ENCODE measurements around the gene REN. TPM values are rescaled to one million over a fixed set of nuclear protein-coding genes. Genes with fewer than 3 reads are reported as not detected.

The REN gene
- total and polyA plus RNA-seq, 3 donors from 2014 or later = 2.2 TPM; not detected in 2

DNA sequence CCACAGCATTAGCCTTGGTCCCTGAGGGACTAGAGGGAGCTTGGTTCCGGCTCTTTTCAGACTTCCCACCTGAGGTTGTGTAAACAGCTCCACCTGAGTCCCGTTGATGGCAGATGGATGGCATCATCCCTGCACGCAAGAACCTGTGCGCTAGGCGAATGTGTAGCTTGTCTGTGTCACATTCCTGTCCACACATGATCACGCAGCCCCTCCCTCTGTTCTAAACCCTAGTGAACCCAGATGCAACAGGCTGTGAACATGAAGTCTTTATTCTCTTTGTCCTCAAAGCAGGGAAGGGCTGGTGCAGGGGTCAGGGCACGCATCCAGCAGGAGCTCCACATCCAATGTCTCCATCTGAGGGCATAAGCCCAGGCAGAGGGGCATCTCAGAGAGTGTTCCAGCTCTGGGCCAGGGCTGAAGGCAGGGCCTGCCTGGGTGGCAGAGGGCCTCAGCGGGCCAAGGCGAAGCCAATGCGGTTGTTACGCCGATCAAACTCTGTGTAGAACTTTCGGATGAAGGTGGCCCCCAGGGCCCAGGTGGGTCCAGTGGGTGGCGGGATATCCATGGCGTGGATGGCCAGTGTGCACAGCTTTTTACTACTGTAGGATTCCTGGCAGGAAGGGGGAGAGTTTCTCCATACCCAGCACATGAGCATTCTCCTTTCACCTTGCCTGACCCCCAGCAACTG is 11.4 kb downstream of the REN start:
- Histone ChIP-seq H3K27ac (no peak overlapping the region), H3K4me1 (peaks cover 17% of the 10 kb centered on the region), H3K9me3 (no peaks in the 10 kb centered on the region), H3K4me3 (no peak overlapping the region), H3K36me3 (ENCODE audit: low read depth, missing control alignments) (no peaks in the 10 kb centered on the region), H3K27me3 (no peaks in the 10 kb centered on the region)
- 94 to 97% methylated on average over 14 to 15 of the region's 15 CpGs for WGBS, 2 donors
- TF ChIP-seq, protein P1, sequence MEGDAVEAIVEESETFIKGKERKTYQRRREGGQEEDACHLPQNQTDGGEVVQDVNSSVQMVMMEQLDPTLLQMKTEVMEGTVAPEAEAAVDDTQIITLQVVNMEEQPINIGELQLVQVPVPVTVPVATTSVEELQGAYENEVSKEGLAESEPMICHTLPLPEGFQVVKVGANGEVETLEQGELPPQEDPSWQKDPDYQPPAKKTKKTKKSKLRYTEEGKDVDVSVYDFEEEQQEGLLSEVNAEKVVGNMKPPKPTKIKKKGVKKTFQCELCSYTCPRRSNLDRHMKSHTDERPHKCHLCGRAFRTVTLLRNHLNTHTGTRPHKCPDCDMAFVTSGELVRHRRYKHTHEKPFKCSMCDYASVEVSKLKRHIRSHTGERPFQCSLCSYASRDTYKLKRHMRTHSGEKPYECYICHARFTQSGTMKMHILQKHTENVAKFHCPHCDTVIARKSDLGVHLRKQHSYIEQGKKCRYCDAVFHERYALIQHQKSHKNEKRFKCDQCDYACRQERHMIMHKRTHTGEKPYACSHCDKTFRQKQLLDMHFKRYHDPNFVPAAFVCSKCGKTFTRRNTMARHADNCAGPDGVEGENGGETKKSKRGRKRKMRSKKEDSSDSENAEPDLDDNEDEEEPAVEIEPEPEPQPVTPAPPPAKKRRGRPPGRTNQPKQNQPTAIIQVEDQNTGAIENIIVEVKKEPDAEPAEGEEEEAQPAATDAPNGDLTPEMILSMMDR (IDR thresholded peaks at IDR 0.05) = no peak
- no peak for TF ChIP-seq POLR2A (IDR thresholded peaks at IDR 0.05)
- no peak for DNase-seq
- intact Hi-C loops (cut with DNase I; ENCODE audit: low total_unique reads) = no loop called here

DNA sequence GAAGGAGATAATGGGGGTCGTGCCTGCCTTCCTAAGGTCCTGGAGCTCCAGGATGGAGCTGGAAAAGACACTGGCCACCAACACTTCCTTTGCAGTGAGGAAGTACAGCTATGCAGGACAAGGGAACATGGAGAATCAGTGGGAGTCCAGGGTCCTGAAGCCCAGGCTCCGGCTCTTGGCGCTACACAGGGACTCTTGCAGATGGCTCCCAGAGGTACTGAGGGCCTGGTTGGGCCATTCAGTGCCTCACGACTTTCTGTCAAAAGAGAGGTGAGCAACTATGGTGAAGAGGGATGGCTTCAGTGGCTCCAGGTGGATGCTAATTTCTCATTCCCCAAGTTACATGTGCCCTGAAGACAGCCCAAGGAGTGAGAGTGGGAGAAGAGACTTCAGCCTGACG is 12.5 kb downstream of the REN start:
- Histone ChIP-seq H3K4me1 (peaks cover 27% of the 10 kb centered on the region), H3K9me3 (no peaks in the 10 kb centered on the region), H3K27ac (no peak overlapping the region), H3K27me3 (no peaks in the 10 kb centered on the region), H3K36me3 (ENCODE audit: low read depth, missing control alignments) (no peaks in the 10 kb centered on the region), H3K4me3 (no peak overlapping the region)
- WGBS, 2 donors = 93 to 95% methylated on average over 5 of the region's 5 CpGs
- DNase-seq = no peak
- intact Hi-C loops (cut with DNase I; ENCODE audit: low total_unique reads) = no loop called here
- TF ChIP-seq, protein P1 (IDR thresholded peaks at IDR 0.05) = no peak
- no peak for TF ChIP-seq POLR2A (IDR thresholded peaks at IDR 0.05)

DNA sequence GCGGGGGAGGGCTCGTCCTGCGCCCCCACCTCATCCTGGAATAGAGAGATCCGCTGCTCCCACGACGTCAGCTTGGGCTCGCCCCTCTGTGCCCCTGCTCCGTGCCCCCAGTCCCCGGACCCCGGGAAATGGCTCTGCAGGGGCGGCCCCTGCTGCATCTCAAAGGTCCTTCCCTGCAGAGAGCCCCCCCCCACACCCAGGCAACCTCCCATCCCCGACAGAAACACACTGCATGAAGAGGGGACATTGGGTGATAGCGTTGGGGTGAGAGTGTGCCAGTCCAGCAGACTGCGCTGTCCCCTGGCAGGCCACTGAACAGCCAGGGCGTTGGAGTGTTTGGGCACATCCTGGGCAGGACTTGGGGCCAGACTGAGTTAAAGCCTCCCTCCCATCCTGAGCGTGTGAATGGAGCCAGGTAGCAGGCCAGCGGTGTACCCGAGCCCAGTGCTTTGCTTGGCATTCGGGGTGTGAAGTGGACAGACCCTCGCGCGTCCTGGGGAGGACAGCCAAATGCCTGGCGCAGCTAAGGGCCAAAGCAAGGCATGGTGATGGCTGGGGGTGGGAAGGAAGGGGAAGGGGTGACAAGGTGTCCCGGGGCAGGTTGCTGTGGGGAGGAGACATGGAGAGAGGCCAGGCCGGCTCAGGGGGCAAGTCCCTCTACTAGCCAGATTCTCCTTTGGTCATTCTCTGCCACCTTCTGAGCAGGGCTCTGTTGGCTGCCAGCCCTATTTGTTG is 13.7 kb downstream of the REN start:
- WGBS, 2 donors = 20 to 47% methylated on average over 10 to 24 of the region's 25 CpGs
- Histone ChIP-seq H3K27ac (peak overlapping the region; percentile 80 to 93), H3K27me3 (no peaks in the 10 kb centered on the region), H3K4me1 (peaks cover 37% of the 10 kb centered on the region), H3K36me3 (ENCODE audit: low read depth, missing control alignments) (no peaks in the 10 kb centered on the region), H3K4me3 (peak overlapping the region; percentile 69 to 92), H3K9me3 (no peaks in the 10 kb centered on the region)
- DNase-seq = peak; percentile 49
- intact Hi-C loops (cut with DNase I; ENCODE audit: low total_unique reads) = no loop called here
- TF ChIP-seq POLR2A (IDR thresholded peaks at IDR 0.05) = no peak
- TF ChIP-seq, protein P1 (IDR thresholded peaks at IDR 0.05) = no peak

DNA sequence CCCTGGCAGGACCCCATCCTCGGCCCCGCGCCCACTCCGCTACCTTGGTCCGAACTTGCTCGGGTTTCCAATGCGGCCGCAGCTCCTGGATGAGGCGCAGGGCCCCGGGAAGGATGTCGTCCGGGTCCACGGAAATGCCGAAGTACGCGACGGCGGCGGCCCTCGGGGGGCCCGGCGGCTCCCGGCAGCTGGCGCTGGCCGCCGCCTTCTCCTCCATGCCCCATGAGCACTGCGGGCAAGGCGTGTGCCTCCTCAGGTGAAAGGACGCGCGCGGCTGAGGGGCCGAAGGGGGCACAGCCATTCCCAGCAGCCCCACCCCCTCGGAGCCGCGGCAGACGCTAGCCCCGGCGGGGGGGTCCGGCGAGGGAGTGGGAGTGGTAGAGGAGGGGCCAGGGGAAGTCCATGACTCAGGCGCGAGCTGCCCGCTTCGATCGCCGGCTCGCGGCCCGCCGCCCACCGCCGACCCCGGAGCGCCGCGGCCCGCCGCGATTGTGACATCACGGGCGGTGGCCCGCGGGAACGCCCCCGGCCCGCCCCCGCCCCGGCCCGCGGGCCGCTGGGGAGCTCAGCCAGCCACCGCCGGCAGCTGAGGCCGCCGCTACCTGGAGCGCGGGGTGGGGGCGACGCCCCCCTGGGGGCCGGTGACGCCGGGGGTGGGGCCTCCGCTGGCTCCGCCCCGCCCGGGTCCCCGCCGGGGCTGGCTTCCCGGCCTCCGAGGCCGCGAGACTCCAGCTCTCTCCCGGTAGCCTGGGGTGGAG is 14.4 kb downstream of the REN start, which contains the start of gene ETNK2:
ETNK2 (minus strand) TSS at position 493 of the 758 bp plus-strand sequence; CDS start at position 301, 192 bp downstream.
- Histone ChIP-seq H3K27ac (peak within 1 kb of the TSS; percentile 91 to 93), H3K4me3 (peak within 1 kb of the TSS; percentile 69 to 92), H3K27me3 (no peaks in the 10 kb centered on the region), H3K36me3 (ENCODE audit: low read depth, missing control alignments) (no peaks in the 10 kb centered on the region), H3K4me1 (peaks cover 44% of the 10 kb centered on the region), H3K9me3 (no peaks in the 10 kb centered on the region)
- WGBS, 2 donors = 0% methylated on average over 2 to 36 of the region's 94 CpGs
- intact Hi-C loops (cut with DNase I; ENCODE audit: low total_unique reads) = no loop called here
- DNase-seq = peak; percentile 74
- TF ChIP-seq, protein P1 (IDR thresholded peaks at IDR 0.05) = no peak
- TF ChIP-seq POLR2A (IDR thresholded peaks at IDR 0.05) = no peak

Data from testis (tissue), 3 donors.